Lung (tissue), 12 donors: ENCODE results near the gene C1S. TPM values are rescaled to one million over a fixed set of nuclear protein-coding genes. Genes with fewer than 3 reads are reported as not detected.
"Not testable (repeated sequence)": the region's sequence is repeated elsewhere in the genome, so short reads cannot be mapped to it uniquely, and the experiment has no call there.

Experiments used
- ATAC-seq: fragments of 200-7000 bp; cut with Tn5 transposase; one replicate; pipeline ENCODE4 v1.9.1; 2020; ENCODE audit warnings: moderate number of reproducible peaks; ENCODE audit not compliant: insufficient read depth, low FRiP score
- DNase-seq, 3 donors: peaks; one replicate each; pipeline ENCODE4 v3.0.0-alpha.2; 2013 to 2017
- H3K27ac ChIP-seq, 2 donors: one replicate each; pipeline ENCODE4 v1.5.1; 2013; ENCODE audit warnings: mild to moderate bottlenecking in 2 of 2, moderate library complexity in 2 of 2, control low read depth in 1 of 2, inconsistent platforms in 1 of 2, low read depth in 1 of 2, low read length in 1 of 2
- H3K27me3 ChIP-seq, 3 donors: one replicate each; pipeline ENCODE4 v1.5.1; 2013; ENCODE audit warnings: low read length in 2 of 3; ENCODE audit not compliant: control insufficient read depth in 3 of 3, insufficient read depth in 3 of 3
- H3K36me3 ChIP-seq, 4 donors: one replicate each; pipeline ENCODE4 v1.5.1; 2013; ENCODE audit warnings: low read length in 4 of 4, mild to moderate bottlenecking in 1 of 4, moderate library complexity in 1 of 4; ENCODE audit not compliant: control insufficient read depth in 4 of 4, insufficient read depth in 4 of 4
- H3K4me1 ChIP-seq, 5 donors: one replicate each; pipeline ENCODE4 v1.5.1; 2013; ENCODE audit warnings: low read length in 5 of 5, mild to moderate bottlenecking in 2 of 5, moderate library complexity in 1 of 5; ENCODE audit not compliant: control insufficient read depth in 5 of 5, insufficient read depth in 5 of 5
- H3K4me3 ChIP-seq: one replicate; pipeline ENCODE4 v1.5.1; 2013; ENCODE audit warnings: mild to moderate bottlenecking, control low read depth, moderate library complexity
- H3K9ac ChIP-seq, 2 donors: one replicate each; pipeline ENCODE4 v1.5.1; 2013; ENCODE audit warnings: low read length in 2 of 2, control low read depth in 1 of 2; ENCODE audit not compliant: insufficient read depth in 1 of 2
- H3K9me3 ChIP-seq, 4 donors: one replicate each; pipeline ENCODE4 v1.5.1; 2013; ENCODE audit warnings: low read length in 3 of 4, mild to moderate bottlenecking in 1 of 4, moderate library complexity in 1 of 4; ENCODE audit not compliant: control insufficient read depth in 4 of 4, insufficient read depth in 3 of 4
- CTCF ChIP-seq: IDR thresholded peaks from 2 replicates; pipeline ENCODE4 v1.5.1; 2012; ENCODE audit warnings: mild to moderate bottlenecking; ENCODE audit errors: control extremely low read depth, extremely low read depth
- WGBS, 2 donors: extraction: QIAGEN DNeasy Blood & Tissue Kit; methylation state at CpG; one replicate each; pipeline ENCODE4 v1.1.7; 2013; 5-methylcytosine and 5-hydroxymethylcytosine counted together
- polyA plus RNA-seq, 2 donors: library from polyadenylated mRNA; stranded (reverse); fragments of 200-250 nt; gene quantifications; one replicate each; pipeline ENCODE4 v1.2.1, GENCODE V29; 2013
- total RNA-seq, 2 donors: library from RNA; depleted of rRNA in 1 of 2; stranded (reverse); fragments of >200 nt in 1 of 2; gene quantifications; one replicate each; pipeline ENCODE4 v1.2.1, GENCODE V29; 2014 to 2021
- donor health status: control.
- donor health status: control.
- donor health status: Bipolar disorder and iron deficiency.
- donor health status: healthy.
- donor health status: DM: yes; HTN: yes; CAD: no.

Gene C1S
- total and polyA plus RNA-seq, 4 donors, result 148 to 291 (median 253) TPM

DNA sequence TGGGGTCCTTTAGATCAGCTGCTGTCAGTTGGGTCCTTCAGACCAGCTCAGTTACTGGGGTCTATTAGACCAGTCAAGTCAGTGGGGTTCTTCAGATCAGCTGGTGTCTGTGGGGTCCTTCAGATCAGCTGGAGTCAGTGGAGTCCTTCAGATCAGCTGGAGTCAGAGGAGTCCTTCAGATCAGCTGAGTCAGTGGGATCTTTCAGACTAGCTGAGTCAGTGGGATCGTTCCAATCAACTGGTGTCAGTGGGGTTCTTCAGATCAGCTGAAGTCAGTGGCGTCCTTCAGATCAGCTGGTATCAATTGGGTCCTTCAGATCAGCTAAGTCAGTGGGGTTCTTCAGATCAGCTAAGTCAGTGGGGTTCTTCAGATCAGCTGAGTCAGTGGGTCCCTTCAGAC is 27.5 kb upstream of the C1S start:
- Histone ChIP-seq H3K27me3 (no peaks in the 10 kb centered on the region), H3K36me3 (no peaks in the 10 kb centered on the region), H3K4me3 (no peak overlapping the region), H3K27ac (no peak overlapping the region), H3K4me1 (no peaks in the 10 kb centered on the region), H3K9ac (no peak overlapping the region), H3K9me3 (no peaks in the 10 kb centered on the region)
- TF ChIP-seq CTCF, result no peak
- ATAC-seq (no peak), DNase-seq (no peak)
- 89 to 90% methylated on average over 2 of the region's 2 CpGs for WGBS, 2 donors

GRCh38 chr12:7034464-7034863 is 26.1 kb upstream of the C1S start:
- H3K27ac ChIP-seq, result no peak overlapping the region
- no peak overlapping the region for H3K4me3 ChIP-seq
- no peaks in the 10 kb centered on the region for H3K4me1 ChIP-seq
- no peaks in the 10 kb centered on the region for H3K27me3 ChIP-seq
- no peak overlapping the region for H3K9ac ChIP-seq
- H3K9me3 ChIP-seq, result no peaks in the 10 kb centered on the region
- H3K36me3 ChIP-seq, result no peaks in the 10 kb centered on the region
- ATAC-seq (no peak), DNase-seq (no peak)
- 85 to 92% methylated on average over 1 of the region's 1 CpG for WGBS, 2 donors
- no peak for TF ChIP-seq CTCF

GRCh38 chr12:7035463-7035862 is 25.1 kb upstream of the C1S start:
- no peaks in the 10 kb centered on the region for H3K9me3 ChIP-seq
- no peak overlapping the region for H3K9ac ChIP-seq
- TF ChIP-seq CTCF, result no peak
- H3K27me3 ChIP-seq, result no peaks in the 10 kb centered on the region
- no peaks in the 10 kb centered on the region for H3K36me3 ChIP-seq
- ATAC-seq (no peak), DNase-seq (no peak)
- no peaks in the 10 kb centered on the region for H3K4me1 ChIP-seq
- no peak overlapping the region for H3K27ac ChIP-seq
- WGBS, 2 donors, result 65 to 71% methylated on average over 2 of the region's 2 CpGs
- no peak overlapping the region for H3K4me3 ChIP-seq

DNA sequence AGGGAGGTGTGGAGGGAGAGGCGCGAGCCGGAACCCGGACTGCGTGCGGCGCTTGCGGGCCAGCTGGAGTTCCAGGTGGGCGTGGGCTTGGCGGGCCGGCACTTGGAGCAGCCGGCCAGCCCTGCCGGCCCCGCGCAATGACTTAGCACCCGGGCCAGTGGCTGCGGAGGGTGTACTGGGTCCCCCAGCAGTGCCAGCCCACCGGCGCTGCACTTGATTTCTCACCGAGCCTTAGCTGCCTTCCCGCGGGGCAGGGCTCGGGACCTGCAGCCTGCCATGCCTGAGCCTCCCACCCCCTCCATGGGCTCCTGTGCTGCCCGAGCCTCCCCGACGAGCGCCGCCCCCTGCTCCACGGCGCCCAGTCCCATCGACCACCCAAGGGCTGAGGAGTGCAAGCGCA is 23.1 kb upstream of the C1S start:
- not testable (repeated sequence) for DNase-seq, ATAC-seq, H3K4me3 ChIP-seq, H3K36me3 ChIP-seq, H3K9me3 ChIP-seq, H3K27me3 ChIP-seq, H3K9ac ChIP-seq, H3K27ac ChIP-seq, H3K4me1 ChIP-seq
- WGBS, 2 donors, result 94 to 98% methylated on average over 25 to 32 of the region's 32 CpGs
